NB4 (cell line): Measurements from ENCODE around the gene ZBTB8B.

Source experiments
- DNase-seq: peaks from one replicate; pipeline ENCODE4 v3.0.0; 2010; ENCODE audit warnings: low read depth
- H3K4me3 ChIP-seq: one replicate; pipeline ENCODE4 v1.5.1; 2011; ENCODE audit warnings: mild to moderate bottlenecking, low read depth, low read length, moderate library complexity
- CTCF ChIP-seq: IDR thresholded peaks from one replicate; pipeline ENCODE4 v1.5.1; 2012; ENCODE audit warnings: low read depth, low read length
- MAX ChIP-seq: IDR thresholded peaks from 2 replicates; pipeline ENCODE4 v1.6.1; 2011; ENCODE audit warnings: low read depth, low read length
- MYC ChIP-seq: IDR thresholded peaks from 2 replicates; pipeline ENCODE4 v1.6.1; 2011; ENCODE audit warnings: low read depth, low read length
- POLR2A ChIP-seq: IDR thresholded peaks from 2 replicates; pipeline ENCODE4 v1.6.1; 2011; ENCODE audit warnings: mild to moderate bottlenecking; ENCODE audit not compliant: insufficient read length; ENCODE audit errors: extremely low read depth

ZBTB8B gene

GRCh38 chr1:32464716-32465577 is at the start of gene ZBTB8B:
Gene ZBTB8B (plus strand): TSS chr1:32465072. CDS start chr1:32470625, 5,553 bp downstream.
- no peak within 1 kb of the TSS for H3K4me3 ChIP-seq
- no peak for DNase-seq
- no peak for TF ChIP-seq CTCF
- no peak for TF ChIP-seq POLR2A
- no peak for TF ChIP-seq MYC
- TF ChIP-seq MAX = no peak

GRCh38 chr1:32421775-32422174 is 43.1 kb upstream of the ZBTB8B start:
- TF ChIP-seq POLR2A = no peak
- no peak for TF ChIP-seq CTCF
- TF ChIP-seq MYC = no peak
- TF ChIP-seq MAX = no peak

GRCh38 chr1:32426489-32427255 is 38.2 kb upstream of the ZBTB8B start:
- no peak for TF ChIP-seq POLR2A
- no peak for TF ChIP-seq MAX
- TF ChIP-seq MYC = no peak
- TF ChIP-seq CTCF = no peak
- H3K4me3 ChIP-seq = no peak overlapping the region
- DNase-seq = no peak

More at GRCh38 chr1:32421775-32422174, 43.1 kb upstream of the ZBTB8B start:
- H3K4me3 ChIP-seq = no peak overlapping the region
- no peak for DNase-seq

- no peak overlapping the region for H3K4me3 ChIP-seq
- no peak for DNase-seq
- TF ChIP-seq MAX = no peak
- no peak for TF ChIP-seq POLR2A
- no peak for TF ChIP-seq CTCF
- TF ChIP-seq MYC = no peak
These were observed 37.5 kb upstream of the ZBTB8B start for GRCh38 chr1:32427264-32427963.

- no peak for DNase-seq
- H3K4me3 ChIP-seq = no peak overlapping the region
- no peak for TF ChIP-seq MAX
- no peak for TF ChIP-seq POLR2A
- TF ChIP-seq MYC = no peak
- no peak for TF ChIP-seq CTCF
These were observed 33.0 kb upstream of the ZBTB8B start for GRCh38 chr1:32431736-32432400.
